Activated naive CD4-positive, alpha-beta T cell treated with anti-CD3 and anti-CD28 coated beads, Interleukin-2, amount 10 ng/mL, durations not matched to agents 7 days and 5 days (primary cell): ENCODE data around the gene KIF15.

ENCODE experiments used
- CTCF ChIA-PET: fragments of 350-600 bp; sonication (Branson Sonifier 250); formaldehyde crosslinking; loops from one replicate; lab custom pipeline; 2021; ENCODE audit warnings: antibody characterized with exemption; lab: Charles Lee
- DNase-seq: peaks from one replicate; pipeline ENCODE4 v3.0.0-alpha.2; 2020
- H3K27ac Mint-ChIP-seq: one replicate; pipeline ENCODE4 v1.8.0; 2021; ENCODE audit warnings: mild to moderate bottlenecking, moderate library complexity, mixed read lengths
- H3K27me3 Mint-ChIP-seq: one replicate; pipeline ENCODE4 v1.8.0; 2021; ENCODE audit warnings: mild to moderate bottlenecking, mixed read lengths
- H3K36me3 Mint-ChIP-seq: one replicate; pipeline ENCODE4 v1.8.0; 2021; ENCODE audit warnings: mixed read lengths
- H3K4me1 Mint-ChIP-seq: one replicate; pipeline ENCODE4 v1.8.0; 2021; ENCODE audit warnings: mixed read lengths
- H3K4me3 Mint-ChIP-seq: one replicate; pipeline ENCODE4 v1.8.0; 2021; ENCODE audit warnings: mild to moderate bottlenecking, moderate library complexity, mixed read lengths
- H3K9me3 Mint-ChIP-seq: one replicate; pipeline ENCODE4 v1.8.0; 2021; ENCODE audit warnings: mixed read lengths

Gene KIF15

GRCh38 chr3:44877333-44877732 lies 115.7 kb downstream of the KIF15 start:
- no peak for DNase-seq
- CTCF ChIA-PET = no interaction called here
- H3K9me3 Mint-ChIP-seq = no peaks in the 10 kb centered on the region
- H3K27ac Mint-ChIP-seq = no peak overlapping the region
- peaks cover 11% of the 10 kb centered on the region for H3K27me3 Mint-ChIP-seq
- H3K36me3 Mint-ChIP-seq = no peaks in the 10 kb centered on the region
- H3K4me1 Mint-ChIP-seq = no peaks in the 10 kb centered on the region
- H3K4me3 Mint-ChIP-seq = no peak overlapping the region

DNA sequence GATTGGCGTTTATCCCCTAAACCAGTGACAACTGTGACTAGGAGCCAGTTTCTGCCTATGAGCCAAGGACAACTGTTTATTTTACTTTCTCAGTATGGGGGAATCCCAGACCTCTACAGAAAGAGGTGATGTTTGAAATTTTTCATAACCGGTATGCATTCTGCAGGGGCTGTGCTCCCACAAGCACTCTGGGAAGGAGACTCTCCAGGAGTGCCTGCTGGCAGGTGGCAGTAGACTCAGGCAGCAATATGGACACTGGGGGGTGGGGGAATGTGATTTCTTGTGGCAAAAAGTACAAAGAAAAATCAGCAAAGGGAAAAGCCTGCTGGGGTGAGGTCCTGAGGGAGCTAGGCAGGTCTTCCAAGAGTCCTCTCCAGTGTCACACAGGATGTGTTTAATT lies 118.7 kb downstream of the KIF15 start:
- no peak for DNase-seq
- CTCF ChIA-PET = interaction anchor here (1.4 kb wide), 1 partner anchor 35 kb away, joined by 6 read pairs; no protein-coding TSS in a partner anchor
- Mint-ChIP-seq H3K27ac (no peak overlapping the region), H3K36me3 (no peaks in the 10 kb centered on the region), H3K4me3 (no peak overlapping the region), H3K4me1 (no peaks in the 10 kb centered on the region), H3K27me3 (peaks cover 19% of the 10 kb centered on the region), H3K9me3 (no peaks in the 10 kb centered on the region)

- Mint-ChIP-seq H3K4me1 (no peaks in the 10 kb centered on the region), H3K4me3 (no peak overlapping the region), H3K36me3 (no peaks in the 10 kb centered on the region), H3K27me3 (peaks cover 19% of the 10 kb centered on the region), H3K9me3 (no peaks in the 10 kb centered on the region), H3K27ac (no peak overlapping the region)
- no peak for DNase-seq
- CTCF ChIA-PET = no interaction called here
These were observed 121.8 kb downstream of the KIF15 start for GRCh38 chr3:44883213-44883955.

GRCh38 chr3:44883999-44884431 lies 122.4 kb downstream of the KIF15 start:
- no peaks in the 10 kb centered on the region for H3K9me3 Mint-ChIP-seq
- no peak overlapping the region for H3K27ac Mint-ChIP-seq
- DNase-seq = no peak
- H3K36me3 Mint-ChIP-seq = no peaks in the 10 kb centered on the region
- peaks cover 15% of the 10 kb centered on the region for H3K27me3 Mint-ChIP-seq
- H3K4me1 Mint-ChIP-seq = no peaks in the 10 kb centered on the region
- CTCF ChIA-PET = no interaction called here
- no peak overlapping the region for H3K4me3 Mint-ChIP-seq

GRCh38 chr3:44885618-44886017 lies 124.0 kb downstream of the KIF15 start:
- no peaks in the 10 kb centered on the region for H3K9me3 Mint-ChIP-seq
- no peak for DNase-seq
- no peaks in the 10 kb centered on the region for H3K36me3 Mint-ChIP-seq
- no peaks in the 10 kb centered on the region for H3K4me1 Mint-ChIP-seq
- H3K27ac Mint-ChIP-seq = no peak overlapping the region
- H3K27me3 Mint-ChIP-seq = peaks cover 15% of the 10 kb centered on the region
- CTCF ChIA-PET = no interaction called here
- no peak overlapping the region for H3K4me3 Mint-ChIP-seq

DNA sequence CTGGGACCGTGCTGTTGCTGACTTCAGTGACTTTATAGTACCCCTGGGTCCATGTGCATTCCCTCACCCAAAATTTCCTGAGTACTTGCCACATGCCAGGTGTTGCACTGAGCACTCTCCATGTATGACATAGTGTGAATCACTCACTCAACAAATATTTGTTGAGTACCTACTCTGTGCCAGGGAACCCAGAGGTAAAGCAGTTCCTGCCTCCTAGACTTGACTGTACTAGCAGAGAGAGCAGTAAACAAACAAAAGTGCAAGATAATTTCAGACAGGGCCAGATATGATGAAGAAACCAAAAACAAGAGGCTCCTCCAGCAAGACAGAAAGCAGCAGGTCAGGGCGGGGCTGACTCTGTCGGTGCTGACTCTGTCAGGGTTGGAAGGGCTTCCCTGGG lies 125.0 kb downstream of the KIF15 start:
- Mint-ChIP-seq H3K9me3 (no peaks in the 10 kb centered on the region), H3K4me1 (no peaks in the 10 kb centered on the region), H3K4me3 (no peak overlapping the region), H3K36me3 (no peaks in the 10 kb centered on the region), H3K27ac (no peak overlapping the region), H3K27me3 (peaks cover 15% of the 10 kb centered on the region)
- no peak for DNase-seq
- CTCF ChIA-PET = no interaction called here

GRCh38 chr3:44887101-44887500 lies 125.5 kb downstream of the KIF15 start:
- Mint-ChIP-seq H3K4me3 (no peak overlapping the region), H3K4me1 (no peaks in the 10 kb centered on the region), H3K9me3 (no peaks in the 10 kb centered on the region), H3K27me3 (peaks cover 13% of the 10 kb centered on the region), H3K27ac (no peak overlapping the region), H3K36me3 (no peaks in the 10 kb centered on the region)
- CTCF ChIA-PET = interaction anchor here (0.7 kb wide), 1 partner anchor 23 kb away, joined by 3 read pairs; no protein-coding TSS in a partner anchor
- DNase-seq = no peak

DNA sequence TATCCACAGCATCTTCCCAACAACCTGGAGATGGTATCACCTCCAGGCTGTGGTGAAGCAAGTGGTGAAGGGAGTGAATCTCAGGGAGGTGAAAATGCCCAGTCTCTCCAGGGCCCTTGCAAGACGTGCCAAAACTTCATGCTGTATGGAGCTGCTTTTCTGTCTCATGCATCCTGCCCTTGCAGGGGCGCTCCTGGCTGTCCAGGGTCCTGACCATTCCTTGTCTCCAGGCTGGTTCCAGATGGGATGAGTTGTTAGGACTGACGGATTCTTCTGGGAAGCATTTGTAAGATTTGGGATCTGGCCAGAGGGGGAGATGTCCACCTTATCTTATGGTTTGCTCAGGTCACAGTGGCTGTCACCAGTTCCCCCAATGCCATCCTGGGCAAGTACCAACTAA lies 128.7 kb downstream of the KIF15 start:
- DNase-seq = no peak
- Mint-ChIP-seq H3K4me1 (no peaks in the 10 kb centered on the region), H3K4me3 (no peak overlapping the region), H3K27me3 (peaks cover 4% of the 10 kb centered on the region), H3K36me3 (no peaks in the 10 kb centered on the region), H3K9me3 (no peaks in the 10 kb centered on the region), H3K27ac (no peak overlapping the region)
- CTCF ChIA-PET = no interaction called here

GRCh38 chr3:44890852-44891251 lies 129.3 kb downstream of the KIF15 start:
- CTCF ChIA-PET = no interaction called here
- no peak for DNase-seq
- Mint-ChIP-seq H3K4me1 (no peaks in the 10 kb centered on the region), H3K27me3 (peaks cover 4% of the 10 kb centered on the region), H3K36me3 (no peaks in the 10 kb centered on the region), H3K27ac (no peak overlapping the region), H3K9me3 (no peaks in the 10 kb centered on the region), H3K4me3 (no peak overlapping the region)

GRCh38 chr3:44892689-44893088 lies 131.1 kb downstream of the KIF15 start:
- Mint-ChIP-seq H3K36me3 (no peaks in the 10 kb centered on the region), H3K9me3 (no peaks in the 10 kb centered on the region), H3K4me3 (no peak overlapping the region), H3K4me1 (no peaks in the 10 kb centered on the region), H3K27ac (no peak overlapping the region), H3K27me3 (peaks cover 4% of the 10 kb centered on the region)
- no peak for DNase-seq
- CTCF ChIA-PET = no interaction called here

GRCh38 chr3:44893097-44893496 lies 131.5 kb downstream of the KIF15 start:
- Mint-ChIP-seq H3K4me3 (no peak overlapping the region), H3K4me1 (no peaks in the 10 kb centered on the region), H3K9me3 (no peaks in the 10 kb centered on the region), H3K27me3 (peaks cover 4% of the 10 kb centered on the region), H3K36me3 (no peaks in the 10 kb centered on the region), H3K27ac (no peak overlapping the region)
- DNase-seq = no peak
- CTCF ChIA-PET = no interaction called here

GRCh38 chr3:44894485-44894884 lies 132.9 kb downstream of the KIF15 start:
- Mint-ChIP-seq H3K4me1 (no peaks in the 10 kb centered on the region), H3K36me3 (no peaks in the 10 kb centered on the region), H3K4me3 (no peak overlapping the region), H3K27ac (no peak overlapping the region), H3K9me3 (no peaks in the 10 kb centered on the region), H3K27me3 (peaks cover 9% of the 10 kb centered on the region)
- CTCF ChIA-PET = no interaction called here
- DNase-seq = no peak

- Mint-ChIP-seq H3K36me3 (no peaks in the 10 kb centered on the region), H3K4me1 (no peaks in the 10 kb centered on the region), H3K27me3 (peaks cover 14% of the 10 kb centered on the region), H3K4me3 (no peak overlapping the region), H3K9me3 (no peaks in the 10 kb centered on the region), H3K27ac (no peak overlapping the region)
- CTCF ChIA-PET = interaction anchor here (0.6 kb wide), 1 partner anchor 522 kb away, joined by 3 read pairs; no protein-coding TSS in a partner anchor
- no peak for DNase-seq
These were observed 134.8 kb downstream of the KIF15 start for GRCh38 chr3:44896440-44896839.

- no peak overlapping the region for H3K27ac Mint-ChIP-seq
- no peaks in the 10 kb centered on the region for H3K4me1 Mint-ChIP-seq
- no peak for DNase-seq
- no peak overlapping the region for H3K4me3 Mint-ChIP-seq
- no peaks in the 10 kb centered on the region for H3K36me3 Mint-ChIP-seq
- peaks cover 20% of the 10 kb centered on the region for H3K27me3 Mint-ChIP-seq
- H3K9me3 Mint-ChIP-seq = no peaks in the 10 kb centered on the region
- CTCF ChIA-PET = no interaction called here
These were observed 138.2 kb downstream of the KIF15 start for GRCh38 chr3:44899683-44900367.

GRCh38 chr3:44902628-44903027 lies 141.0 kb downstream of the KIF15 start:
- Mint-ChIP-seq H3K27ac (no peak overlapping the region), H3K27me3 (peaks cover 35% of the 10 kb centered on the region), H3K4me3 (no peak overlapping the region), H3K36me3 (no peaks in the 10 kb centered on the region), H3K4me1 (no peaks in the 10 kb centered on the region), H3K9me3 (no peaks in the 10 kb centered on the region)
- DNase-seq = no peak
- CTCF ChIA-PET = no interaction called here
